ENCODE results near the gene PAQR9.

PAQR9 gene

DNA sequence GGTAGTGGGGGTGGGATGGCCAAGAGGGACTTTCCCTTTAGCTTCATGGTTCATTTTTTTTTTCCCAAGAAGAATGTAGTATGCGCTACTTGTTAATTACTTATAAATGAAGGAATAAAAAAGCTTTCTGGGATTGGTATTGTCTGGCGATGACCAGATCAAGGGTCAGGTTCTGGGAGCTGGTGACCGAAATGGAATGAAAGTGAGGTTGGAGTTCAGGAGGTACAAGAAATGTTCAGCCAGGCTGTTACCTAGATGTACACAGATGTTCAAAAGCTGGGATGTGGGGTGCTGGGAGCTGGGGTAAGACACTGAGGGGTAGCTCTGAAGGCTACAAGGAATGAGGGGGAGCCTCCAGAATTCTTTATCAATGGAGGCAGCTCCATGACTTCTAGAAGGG is 20.8 kb upstream of the PAQR9 start:
- H3K27ac ChIP-seq (ENCODE audit: insufficient read depth, low read length, poor library complexity, severe bottlenecking) = no peak overlapping the region
- H3K4me1 ChIP-seq (ENCODE audit: control insufficient read depth, insufficient read depth, low read length, poor library complexity, severe bottlenecking) = no peaks in the 10 kb centered on the region
- H3K9me3 ChIP-seq (ENCODE audit: control insufficient read depth, low read length) = no peaks in the 10 kb centered on the region
- no peaks in the 10 kb centered on the region for H3K27me3 ChIP-seq (replicated peaks; ENCODE audit: control insufficient read depth, insufficient read depth, low read length, poor library complexity, severe bottlenecking)
- no peaks in the 10 kb centered on the region for H3K36me3 ChIP-seq (ENCODE audit: control insufficient read depth, insufficient read depth, low read length)
- no peak for DNase-seq
- no peak overlapping the region for H3K4me3 ChIP-seq (ENCODE audit: insufficient read depth, low read depth, low read length, poor library complexity, severe bottlenecking)

GRCh38 chr3:142983318-142983717 is 19.8 kb upstream of the PAQR9 start:
- no peaks in the 10 kb centered on the region for H3K27me3 ChIP-seq (replicated peaks; ENCODE audit: control insufficient read depth, insufficient read depth, low read length, poor library complexity, severe bottlenecking)
- no peak overlapping the region for H3K4me3 ChIP-seq (ENCODE audit: insufficient read depth, low read depth, low read length, poor library complexity, severe bottlenecking)
- no peak overlapping the region for H3K27ac ChIP-seq (ENCODE audit: insufficient read depth, low read length, poor library complexity, severe bottlenecking)
- H3K36me3 ChIP-seq (ENCODE audit: control insufficient read depth, insufficient read depth, low read length) = no peaks in the 10 kb centered on the region
- DNase-seq = no peak
- H3K4me1 ChIP-seq (ENCODE audit: control insufficient read depth, insufficient read depth, low read length, poor library complexity, severe bottlenecking) = no peaks in the 10 kb centered on the region
- H3K9me3 ChIP-seq (ENCODE audit: control insufficient read depth, low read length) = no peaks in the 10 kb centered on the region

DNA sequence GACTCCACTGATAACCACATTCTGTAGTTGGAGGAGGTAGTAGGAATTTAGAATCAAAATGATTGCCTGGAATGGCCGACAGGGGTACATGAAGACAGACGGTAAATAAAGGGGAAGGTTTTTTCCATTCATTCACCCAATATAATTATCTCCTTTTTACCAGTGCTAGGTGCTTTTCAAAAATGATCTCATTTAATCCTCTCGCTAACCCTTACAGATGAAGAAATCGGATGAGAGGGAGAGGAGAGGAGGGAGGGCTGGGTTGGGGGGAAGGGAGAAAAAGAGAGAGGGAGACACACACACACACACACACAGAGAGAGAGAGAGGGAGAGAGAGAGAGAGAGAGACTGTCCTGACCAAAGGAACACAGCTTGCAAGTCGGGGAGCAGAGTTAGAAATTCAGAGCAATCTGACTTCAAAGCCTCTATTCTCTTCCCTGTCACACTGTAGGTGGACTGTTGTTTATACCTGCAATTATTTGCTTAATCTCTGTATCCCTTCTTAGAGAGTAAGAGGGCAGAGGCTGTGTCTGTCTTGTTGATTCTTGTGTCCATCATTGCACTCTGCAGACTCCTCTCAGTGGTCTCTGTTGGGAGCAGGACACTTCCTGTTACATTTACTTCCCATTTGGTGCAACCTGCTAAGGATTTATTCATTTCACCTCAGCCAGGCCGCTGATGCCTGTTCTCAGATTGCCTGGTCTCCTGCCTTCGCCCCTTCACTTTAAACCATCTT is 18.7 kb upstream of the PAQR9 start:
- no peaks in the 10 kb centered on the region for H3K36me3 ChIP-seq (ENCODE audit: control insufficient read depth, insufficient read depth, low read length)
- H3K4me3 ChIP-seq (ENCODE audit: insufficient read depth, low read depth, low read length, poor library complexity, severe bottlenecking) = no peak overlapping the region
- no peaks in the 10 kb centered on the region for H3K27me3 ChIP-seq (replicated peaks; ENCODE audit: control insufficient read depth, insufficient read depth, low read length, poor library complexity, severe bottlenecking)
- H3K27ac ChIP-seq (ENCODE audit: insufficient read depth, low read length, poor library complexity, severe bottlenecking) = no peak overlapping the region
- DNase-seq = no peak
- no peaks in the 10 kb centered on the region for H3K9me3 ChIP-seq (ENCODE audit: control insufficient read depth, low read length)
- no peaks in the 10 kb centered on the region for H3K4me1 ChIP-seq (ENCODE audit: control insufficient read depth, insufficient read depth, low read length, poor library complexity, severe bottlenecking)

DNA sequence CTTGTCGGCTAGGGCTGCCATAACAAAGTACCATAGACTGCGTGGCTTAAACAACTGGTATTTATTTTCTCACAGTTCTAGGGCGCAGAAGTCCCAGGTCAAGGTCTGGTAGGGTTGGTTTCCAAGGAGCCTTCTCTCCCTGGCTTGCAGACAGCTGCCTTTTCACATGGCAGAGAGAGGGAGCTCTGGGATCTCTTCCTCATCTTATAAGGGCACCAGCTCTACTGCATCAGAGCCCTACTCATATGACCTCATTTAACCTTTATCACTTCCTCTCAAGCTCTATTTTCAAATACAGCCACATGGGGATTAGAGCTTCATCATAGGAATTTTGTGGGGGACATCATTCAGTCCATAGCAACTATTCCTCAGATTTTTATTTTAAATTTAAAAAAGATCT is 17.6 kb upstream of the PAQR9 start:
- no peaks in the 10 kb centered on the region for H3K9me3 ChIP-seq (ENCODE audit: control insufficient read depth, low read length)
- H3K4me3 ChIP-seq (ENCODE audit: insufficient read depth, low read depth, low read length, poor library complexity, severe bottlenecking) = no peak overlapping the region
- no peaks in the 10 kb centered on the region for H3K36me3 ChIP-seq (ENCODE audit: control insufficient read depth, insufficient read depth, low read length)
- no peak overlapping the region for H3K27ac ChIP-seq (ENCODE audit: insufficient read depth, low read length, poor library complexity, severe bottlenecking)
- no peaks in the 10 kb centered on the region for H3K4me1 ChIP-seq (ENCODE audit: control insufficient read depth, insufficient read depth, low read length, poor library complexity, severe bottlenecking)
- H3K27me3 ChIP-seq (replicated peaks; ENCODE audit: control insufficient read depth, insufficient read depth, low read length, poor library complexity, severe bottlenecking) = no peaks in the 10 kb centered on the region
- DNase-seq = no peak

GRCh38 chr3:142977399-142977728 is 13.9 kb upstream of the PAQR9 start:
- DNase-seq = no peak
- Histone ChIP-seq H3K9me3 (ENCODE audit: control insufficient read depth, low read length) (no peaks in the 10 kb centered on the region), H3K4me3 (ENCODE audit: insufficient read depth, low read depth, low read length, poor library complexity, severe bottlenecking) (no peak overlapping the region), H3K27ac (ENCODE audit: insufficient read depth, low read length, poor library complexity, severe bottlenecking) (no peak overlapping the region), H3K36me3 (ENCODE audit: control insufficient read depth, insufficient read depth, low read length) (no peaks in the 10 kb centered on the region), H3K4me1 (ENCODE audit: control insufficient read depth, insufficient read depth, low read length, poor library complexity, severe bottlenecking) (no peaks in the 10 kb centered on the region), H3K27me3 (replicated peaks; ENCODE audit: control insufficient read depth, insufficient read depth, low read length, poor library complexity, severe bottlenecking) (no peaks in the 10 kb centered on the region)

DNA sequence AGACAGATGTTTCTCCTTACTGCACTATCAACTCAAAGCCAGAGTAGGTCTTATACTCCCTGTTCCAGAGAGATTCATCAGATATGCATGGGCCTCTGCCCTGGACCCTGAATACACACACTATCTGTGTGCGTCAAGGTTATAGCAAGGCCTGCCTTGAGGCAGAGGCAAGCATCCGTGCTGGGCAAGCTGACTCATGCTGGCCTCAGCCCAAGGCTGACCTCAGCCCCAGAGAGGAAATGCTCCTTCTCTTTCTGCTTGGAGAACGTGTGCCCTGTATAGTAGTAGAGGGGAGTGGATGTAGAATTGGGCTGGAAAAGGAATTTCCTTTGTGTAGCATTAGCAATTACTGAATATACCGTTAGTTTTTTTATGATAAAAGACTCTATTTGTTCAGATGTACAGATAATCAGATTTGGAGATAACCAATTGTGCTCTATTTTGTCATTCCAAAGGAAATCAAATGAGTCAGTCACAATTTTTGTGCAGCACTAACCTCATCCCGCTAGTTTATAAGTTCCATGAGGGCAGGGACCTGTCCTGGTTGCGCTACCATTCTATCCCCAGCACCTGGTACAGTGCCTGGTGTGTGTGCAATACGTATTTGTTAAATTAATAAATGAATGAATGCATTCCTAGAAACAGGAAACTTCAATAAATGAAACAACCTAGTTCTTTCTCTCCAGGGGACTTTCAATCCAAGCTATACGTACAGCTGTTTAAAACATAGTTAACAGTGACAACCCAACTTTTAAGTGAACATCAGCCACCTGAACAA is 13.3 kb upstream of the PAQR9 start:
- Histone ChIP-seq H3K9me3 (ENCODE audit: control insufficient read depth, low read length) (no peaks in the 10 kb centered on the region), H3K4me3 (ENCODE audit: insufficient read depth, low read depth, low read length, poor library complexity, severe bottlenecking) (no peak overlapping the region), H3K4me1 (ENCODE audit: control insufficient read depth, insufficient read depth, low read length, poor library complexity, severe bottlenecking) (no peaks in the 10 kb centered on the region), H3K27me3 (replicated peaks; ENCODE audit: control insufficient read depth, insufficient read depth, low read length, poor library complexity, severe bottlenecking) (no peaks in the 10 kb centered on the region), H3K36me3 (ENCODE audit: control insufficient read depth, insufficient read depth, low read length) (no peaks in the 10 kb centered on the region), H3K27ac (ENCODE audit: insufficient read depth, low read length, poor library complexity, severe bottlenecking) (no peak overlapping the region)
- DNase-seq = no peak

GRCh38 chr3:142975316-142975995 is 12.0 kb upstream of the PAQR9 start:
- H3K4me1 ChIP-seq (ENCODE audit: control insufficient read depth, insufficient read depth, low read length, poor library complexity, severe bottlenecking) = no peaks in the 10 kb centered on the region
- no peaks in the 10 kb centered on the region for H3K36me3 ChIP-seq (ENCODE audit: control insufficient read depth, insufficient read depth, low read length)
- H3K27me3 ChIP-seq (replicated peaks; ENCODE audit: control insufficient read depth, insufficient read depth, low read length, poor library complexity, severe bottlenecking) = no peaks in the 10 kb centered on the region
- DNase-seq = no peak
- H3K9me3 ChIP-seq (ENCODE audit: control insufficient read depth, low read length) = no peaks in the 10 kb centered on the region
- H3K27ac ChIP-seq (ENCODE audit: insufficient read depth, low read length, poor library complexity, severe bottlenecking) = no peak overlapping the region
- no peak overlapping the region for H3K4me3 ChIP-seq (ENCODE audit: insufficient read depth, low read depth, low read length, poor library complexity, severe bottlenecking)

- H3K4me1 ChIP-seq (ENCODE audit: control insufficient read depth, insufficient read depth, low read length, poor library complexity, severe bottlenecking) = no peaks in the 10 kb centered on the region
- H3K27me3 ChIP-seq (replicated peaks; ENCODE audit: control insufficient read depth, insufficient read depth, low read length, poor library complexity, severe bottlenecking) = no peaks in the 10 kb centered on the region
- no peak for DNase-seq
- no peaks in the 10 kb centered on the region for H3K9me3 ChIP-seq (ENCODE audit: control insufficient read depth, low read length)
- H3K36me3 ChIP-seq (ENCODE audit: control insufficient read depth, insufficient read depth, low read length) = no peaks in the 10 kb centered on the region
- no peak overlapping the region for H3K27ac ChIP-seq (ENCODE audit: insufficient read depth, low read length, poor library complexity, severe bottlenecking)
- no peak overlapping the region for H3K4me3 ChIP-seq (ENCODE audit: insufficient read depth, low read depth, low read length, poor library complexity, severe bottlenecking)
Measured at GRCh38 chr3:142973217-142974009, 9.9 kb upstream of the PAQR9 start.

DNA sequence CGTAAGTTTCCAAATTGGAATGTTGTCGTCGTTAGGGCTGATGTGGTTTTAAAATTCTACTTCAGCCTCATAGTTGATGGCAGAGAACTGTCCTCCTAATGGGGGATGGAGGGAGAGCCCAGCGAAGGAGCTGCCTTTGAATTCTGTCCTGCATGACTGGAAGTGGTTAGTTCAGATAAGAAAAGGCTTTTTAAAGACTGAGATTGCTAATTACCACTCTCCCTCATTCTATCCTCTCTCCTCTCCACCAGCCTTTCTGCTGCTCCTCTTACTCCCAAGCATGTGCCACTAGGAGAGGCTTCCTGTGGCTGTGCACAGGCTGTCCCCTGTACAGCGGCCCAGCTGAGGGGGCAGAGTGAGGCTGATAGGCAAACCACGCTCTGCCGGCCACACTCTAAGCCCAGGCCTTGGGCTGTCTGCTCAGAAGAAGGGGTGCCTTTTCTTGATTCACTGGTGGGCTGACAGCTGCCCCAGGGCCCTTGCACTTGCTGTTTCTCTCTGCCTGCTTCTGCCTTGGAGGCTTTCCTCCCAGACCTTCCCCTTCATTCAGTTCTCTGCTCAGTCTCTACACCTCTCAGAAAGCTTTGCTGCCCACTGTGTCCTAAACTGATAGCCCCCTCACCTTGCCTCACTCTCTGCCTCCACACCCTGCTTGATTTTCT is 8.7 kb upstream of the PAQR9 start:
- H3K27me3 ChIP-seq (replicated peaks; ENCODE audit: control insufficient read depth, insufficient read depth, low read length, poor library complexity, severe bottlenecking) = no peaks in the 10 kb centered on the region
- H3K4me1 ChIP-seq (ENCODE audit: control insufficient read depth, insufficient read depth, low read length, poor library complexity, severe bottlenecking) = no peaks in the 10 kb centered on the region
- H3K4me3 ChIP-seq (ENCODE audit: insufficient read depth, low read depth, low read length, poor library complexity, severe bottlenecking) = no peak overlapping the region
- H3K9me3 ChIP-seq (ENCODE audit: control insufficient read depth, low read length) = no peaks in the 10 kb centered on the region
- DNase-seq = no peak
- no peaks in the 10 kb centered on the region for H3K36me3 ChIP-seq (ENCODE audit: control insufficient read depth, insufficient read depth, low read length)
- H3K27ac ChIP-seq (ENCODE audit: insufficient read depth, low read length, poor library complexity, severe bottlenecking) = no peak overlapping the region
